Bronchial epithelial cell (primary cell): ENCODE data around the gene RNF41. TPM values are rescaled to one million over a fixed set of nuclear protein-coding genes. Genes with fewer than 3 reads are reported as not detected.
A peak's percentile ranks its signal among the peaks of the same experiment; 100 is the strongest.
"Not testable (repeated sequence)": the region's sequence is repeated elsewhere in the genome, so short reads cannot be mapped to it uniquely, and the experiment has no call there.

ENCODE experiments used
- DNase-seq: peaks from one replicate; pipeline ENCODE4 v3.0.0-alpha.2; 2010; ENCODE audit warnings: low read depth
- FAIRE-seq: peaks from 2 replicates; lab custom pipeline; 2011; peaks lifted over from hg19 to GRCh38; lab: Jason Lieb, UNC
- H3K27me3 ChIP-seq: 2 replicates; pipeline ENCODE4 v1.5.1; 2011; ENCODE audit warnings: low read length; ENCODE audit not compliant: control insufficient read depth, insufficient read depth
- H3K36me3 ChIP-seq: 2 replicates; pipeline ENCODE4 v1.5.1; 2011; ENCODE audit warnings: low read length; ENCODE audit not compliant: control insufficient read depth, insufficient read depth
- H3K4me3 ChIP-seq: 2 replicates; pipeline ENCODE4 v1.5.1; 2011; ENCODE audit warnings: mild to moderate bottlenecking, low read depth, low read length, control low read depth
- total RNA-seq: library from RNA; depleted of rRNA; stranded (reverse); fragments of >200 nt; gene quantifications from 2 replicates; pipeline ENCODE4 v1.2.1, GENCODE V29; 2014
- TF ChIP-seq, protein P1 (sequence below): IDR thresholded peaks from 2 replicates; pipeline ENCODE4 v1.5.1; 2011; ENCODE audit warnings: mild to moderate bottlenecking, moderate library complexity, low read length, control low read depth, inconsistent platforms; ENCODE audit not compliant: insufficient read depth, severe bottlenecking

RNF41 gene
- total RNA-seq, 1 donor from 2014 or later = 102 TPM

DNA sequence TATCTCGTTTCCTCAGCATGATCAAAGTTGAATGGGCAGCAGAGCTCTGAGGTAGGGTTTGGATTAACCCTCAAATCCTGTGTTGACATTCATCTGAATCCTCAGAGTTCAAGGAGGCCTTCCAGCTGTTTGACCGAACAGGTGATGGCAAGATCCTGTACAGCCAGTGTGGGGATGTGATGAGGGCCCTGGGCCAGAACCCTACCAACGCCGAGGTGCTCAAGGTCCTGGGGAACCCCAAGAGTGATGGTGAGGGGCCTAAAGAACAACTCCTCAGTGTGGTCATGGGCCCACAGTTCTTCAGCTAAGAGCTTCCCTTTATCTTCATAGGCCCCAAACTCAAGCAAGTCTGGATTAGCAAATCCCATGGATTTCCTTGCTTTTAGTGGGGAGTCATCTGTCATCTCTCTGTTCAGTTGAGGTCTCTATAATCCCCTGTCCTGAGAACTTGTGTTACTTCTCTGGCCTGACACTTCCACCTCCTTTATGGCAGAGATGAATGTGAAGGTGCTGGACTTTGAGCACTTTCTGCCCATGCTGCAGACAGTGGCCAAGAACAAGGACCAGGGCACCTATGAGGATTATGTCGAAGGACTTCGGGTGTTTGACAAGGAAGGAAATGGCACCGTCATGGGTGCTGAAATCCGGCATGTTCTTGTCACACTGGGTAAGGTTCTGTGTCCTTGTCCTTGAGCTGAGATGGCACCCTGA lies 62.1 kb downstream of the RNF41 start:
- Histone ChIP-seq H3K4me3 (peak overlapping the region; percentile 98), H3K27me3 (no peaks in the 10 kb centered on the region), H3K36me3 (peaks cover 31% of the 10 kb centered on the region)
- TF ChIP-seq, protein P1, sequence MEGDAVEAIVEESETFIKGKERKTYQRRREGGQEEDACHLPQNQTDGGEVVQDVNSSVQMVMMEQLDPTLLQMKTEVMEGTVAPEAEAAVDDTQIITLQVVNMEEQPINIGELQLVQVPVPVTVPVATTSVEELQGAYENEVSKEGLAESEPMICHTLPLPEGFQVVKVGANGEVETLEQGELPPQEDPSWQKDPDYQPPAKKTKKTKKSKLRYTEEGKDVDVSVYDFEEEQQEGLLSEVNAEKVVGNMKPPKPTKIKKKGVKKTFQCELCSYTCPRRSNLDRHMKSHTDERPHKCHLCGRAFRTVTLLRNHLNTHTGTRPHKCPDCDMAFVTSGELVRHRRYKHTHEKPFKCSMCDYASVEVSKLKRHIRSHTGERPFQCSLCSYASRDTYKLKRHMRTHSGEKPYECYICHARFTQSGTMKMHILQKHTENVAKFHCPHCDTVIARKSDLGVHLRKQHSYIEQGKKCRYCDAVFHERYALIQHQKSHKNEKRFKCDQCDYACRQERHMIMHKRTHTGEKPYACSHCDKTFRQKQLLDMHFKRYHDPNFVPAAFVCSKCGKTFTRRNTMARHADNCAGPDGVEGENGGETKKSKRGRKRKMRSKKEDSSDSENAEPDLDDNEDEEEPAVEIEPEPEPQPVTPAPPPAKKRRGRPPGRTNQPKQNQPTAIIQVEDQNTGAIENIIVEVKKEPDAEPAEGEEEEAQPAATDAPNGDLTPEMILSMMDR = no peak
- FAIRE-seq (no peak), DNase-seq (no peak)

GRCh38 chr12:56158926-56159461 lies 62.7 kb downstream of the RNF41 start:
- Histone ChIP-seq H3K36me3 (peaks cover 29% of the 10 kb centered on the region), H3K27me3 (no peaks in the 10 kb centered on the region)

GRCh38 chr12:56158029-56158925 lies 63.4 kb downstream of the RNF41 start, which contains the start of gene MYL6:
MYL6 (plus strand) TSS chr12:56158359; CDS start chr12:56158402, 43 bp downstream.
- no peak for FAIRE-seq
- H3K36me3 ChIP-seq = peaks cover 27% of the 10 kb centered on the region

More at GRCh38 chr12:56158926-56159461, 62.7 kb downstream of the RNF41 start:
- DNase-seq (peak; percentile 65), FAIRE-seq (no peak)
- H3K4me3 ChIP-seq = peak overlapping the region; percentile 98
- TF ChIP-seq, protein P1 = no peak

DNA sequence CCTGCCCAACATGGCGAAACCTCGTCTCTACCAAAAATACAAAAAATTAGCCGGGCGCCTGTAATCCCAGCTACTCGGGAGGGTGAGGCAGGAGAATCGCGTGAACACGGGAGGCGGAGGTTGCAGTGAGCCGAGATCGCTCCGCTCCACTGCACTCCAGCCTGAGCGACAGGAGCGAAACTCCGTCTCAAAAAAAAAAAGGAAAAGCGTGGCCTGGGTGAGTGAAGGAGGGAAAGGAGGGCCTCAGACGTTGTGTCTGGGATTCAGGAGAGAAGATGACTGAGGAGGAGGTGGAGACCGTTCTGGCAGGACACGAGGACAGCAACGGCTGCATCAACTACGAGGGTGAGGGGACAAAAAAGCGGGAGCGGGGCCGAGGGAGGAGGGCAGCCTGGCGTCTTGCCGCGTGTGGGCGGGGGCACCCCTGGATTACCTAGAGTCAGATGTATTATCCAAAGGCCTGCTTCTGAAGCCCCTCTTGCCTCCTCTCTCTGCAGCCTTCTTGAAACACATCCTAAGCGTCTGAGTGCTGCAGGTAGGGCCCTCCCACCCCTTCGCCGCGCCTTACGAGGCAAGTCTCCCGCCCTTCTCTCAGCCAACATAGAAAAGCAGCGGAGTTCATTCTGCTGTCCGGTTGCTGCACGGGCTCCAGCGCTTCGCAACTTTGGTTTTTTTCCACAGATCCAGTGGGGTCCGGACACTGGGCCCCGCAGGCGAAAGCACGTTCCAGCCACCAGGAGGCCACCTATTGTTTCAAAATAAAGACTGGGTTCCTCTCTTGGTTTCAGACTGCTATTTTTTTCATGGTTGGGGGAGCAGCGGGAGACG lies 64.3 kb downstream of the RNF41 start:
- FAIRE-seq (no peak), DNase-seq (peak; percentile 68)

More at GRCh38 chr12:56158029-56158925, 63.4 kb downstream of the RNF41 start, which contains the start of gene MYL6:
- TF ChIP-seq, protein P1 = no peak
- Histone ChIP-seq H3K27me3 (no peaks in the 10 kb centered on the region), H3K4me3 (peak within 1 kb of the TSS; percentile 98)
- DNase-seq = peak; percentile 96

DNA sequence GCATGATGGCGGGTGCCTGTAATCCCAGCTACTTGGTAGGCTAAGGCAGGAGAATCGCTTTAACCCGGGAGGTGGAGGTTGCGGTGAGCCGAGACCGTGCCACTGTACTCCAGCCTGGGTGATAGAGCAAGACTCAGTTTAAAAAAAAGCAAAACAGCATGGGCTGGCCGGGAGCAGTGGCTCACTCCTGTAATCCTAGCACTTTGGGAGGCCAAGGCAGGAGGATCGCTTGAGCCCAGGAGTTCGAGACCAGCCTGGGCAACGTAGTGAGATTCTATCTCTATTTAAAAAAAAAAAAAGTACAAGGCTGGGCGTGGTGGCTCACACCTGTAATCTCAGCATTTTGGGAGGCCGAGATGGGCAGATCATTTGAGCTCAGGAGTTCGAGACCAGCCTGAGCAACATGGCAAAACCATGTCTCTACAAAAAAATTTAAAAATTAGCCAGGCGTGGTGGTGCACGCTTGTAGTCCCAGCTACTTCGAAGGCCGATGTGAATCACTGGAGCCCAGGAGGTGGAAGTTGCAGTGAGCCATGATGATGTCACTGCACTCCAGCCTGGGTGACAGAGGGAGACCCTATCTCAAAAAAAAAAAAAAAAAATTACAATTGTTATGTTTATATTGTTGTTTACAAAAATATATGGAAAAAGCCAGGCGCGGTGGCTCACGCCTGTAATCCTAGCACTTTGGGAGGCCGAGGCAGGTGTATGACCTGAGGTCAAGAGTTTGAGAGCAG lies 65.1 kb downstream of the RNF41 start:
- not testable (repeated sequence) for H3K27me3 ChIP-seq, FAIRE-seq
- H3K36me3 ChIP-seq = peaks cover 20% of the 10 kb centered on the region
- H3K4me3 ChIP-seq = peak overlapping the region; percentile 98
- peak; percentile 59 for DNase-seq

More for the DNA sequence above, 64.3 kb downstream of the RNF41 start:
- Histone ChIP-seq H3K36me3 (peaks cover 24% of the 10 kb centered on the region), H3K4me3 (peak overlapping the region; percentile 98), H3K27me3 (no peaks in the 10 kb centered on the region)
- TF ChIP-seq, protein P1 = peak; percentile 58
